Choroid plexus epithelial cell (primary cell): ENCODE results near the gene RTRAF.
A peak's percentile ranks its signal among the peaks of the same experiment; 100 is the strongest.

Experiments used
- DNase-seq: peaks from one replicate; pipeline ENCODE4 v3.0.0-alpha.2; 2010; ENCODE audit warnings: low read depth
- H3K4me3 ChIP-seq: 2 replicates; pipeline ENCODE4 v1.5.1; 2011; ENCODE audit warnings: low read depth, mild to moderate bottlenecking, control low read depth, low read length, moderate library complexity
- TF ChIP-seq, protein P1 (sequence below): conservative IDR thresholded peaks from 2 replicates; pipeline ENCODE4 v1.5.1; 2011; ENCODE audit warnings: low read depth, mild to moderate bottlenecking, control low read depth, inconsistent platforms, low read length, moderate library complexity

RTRAF gene

DNA sequence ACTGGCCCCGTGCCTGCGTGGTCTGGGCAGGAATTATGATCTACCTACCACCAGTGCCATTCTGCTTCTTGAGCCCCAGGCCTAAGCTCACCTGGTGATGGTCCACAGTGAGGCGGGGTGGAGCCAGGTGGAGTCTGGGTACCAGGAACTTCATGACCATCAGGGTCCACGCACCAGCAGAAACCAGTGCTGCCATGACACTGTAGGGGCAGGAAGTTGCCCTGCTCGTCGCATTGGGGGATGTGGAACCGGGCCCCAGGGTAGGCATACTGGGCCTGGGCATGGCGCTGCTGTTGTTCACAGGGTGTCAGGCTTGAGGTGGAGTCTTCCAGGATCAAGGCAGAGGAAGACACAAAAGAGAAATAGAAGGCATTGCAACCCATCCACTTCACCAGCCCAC is 29.6 kb downstream of the RTRAF start:
- no peak overlapping the region for H3K4me3 ChIP-seq
- no peak for DNase-seq
- TF ChIP-seq, protein P1, sequence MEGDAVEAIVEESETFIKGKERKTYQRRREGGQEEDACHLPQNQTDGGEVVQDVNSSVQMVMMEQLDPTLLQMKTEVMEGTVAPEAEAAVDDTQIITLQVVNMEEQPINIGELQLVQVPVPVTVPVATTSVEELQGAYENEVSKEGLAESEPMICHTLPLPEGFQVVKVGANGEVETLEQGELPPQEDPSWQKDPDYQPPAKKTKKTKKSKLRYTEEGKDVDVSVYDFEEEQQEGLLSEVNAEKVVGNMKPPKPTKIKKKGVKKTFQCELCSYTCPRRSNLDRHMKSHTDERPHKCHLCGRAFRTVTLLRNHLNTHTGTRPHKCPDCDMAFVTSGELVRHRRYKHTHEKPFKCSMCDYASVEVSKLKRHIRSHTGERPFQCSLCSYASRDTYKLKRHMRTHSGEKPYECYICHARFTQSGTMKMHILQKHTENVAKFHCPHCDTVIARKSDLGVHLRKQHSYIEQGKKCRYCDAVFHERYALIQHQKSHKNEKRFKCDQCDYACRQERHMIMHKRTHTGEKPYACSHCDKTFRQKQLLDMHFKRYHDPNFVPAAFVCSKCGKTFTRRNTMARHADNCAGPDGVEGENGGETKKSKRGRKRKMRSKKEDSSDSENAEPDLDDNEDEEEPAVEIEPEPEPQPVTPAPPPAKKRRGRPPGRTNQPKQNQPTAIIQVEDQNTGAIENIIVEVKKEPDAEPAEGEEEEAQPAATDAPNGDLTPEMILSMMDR = no peak

- no peak for DNase-seq
- H3K4me3 ChIP-seq = no peak overlapping the region
- TF ChIP-seq, protein P1 = no peak
Measured at GRCh38 chr14:52020161-52020714, 30.9 kb downstream of the RTRAF start.

DNA sequence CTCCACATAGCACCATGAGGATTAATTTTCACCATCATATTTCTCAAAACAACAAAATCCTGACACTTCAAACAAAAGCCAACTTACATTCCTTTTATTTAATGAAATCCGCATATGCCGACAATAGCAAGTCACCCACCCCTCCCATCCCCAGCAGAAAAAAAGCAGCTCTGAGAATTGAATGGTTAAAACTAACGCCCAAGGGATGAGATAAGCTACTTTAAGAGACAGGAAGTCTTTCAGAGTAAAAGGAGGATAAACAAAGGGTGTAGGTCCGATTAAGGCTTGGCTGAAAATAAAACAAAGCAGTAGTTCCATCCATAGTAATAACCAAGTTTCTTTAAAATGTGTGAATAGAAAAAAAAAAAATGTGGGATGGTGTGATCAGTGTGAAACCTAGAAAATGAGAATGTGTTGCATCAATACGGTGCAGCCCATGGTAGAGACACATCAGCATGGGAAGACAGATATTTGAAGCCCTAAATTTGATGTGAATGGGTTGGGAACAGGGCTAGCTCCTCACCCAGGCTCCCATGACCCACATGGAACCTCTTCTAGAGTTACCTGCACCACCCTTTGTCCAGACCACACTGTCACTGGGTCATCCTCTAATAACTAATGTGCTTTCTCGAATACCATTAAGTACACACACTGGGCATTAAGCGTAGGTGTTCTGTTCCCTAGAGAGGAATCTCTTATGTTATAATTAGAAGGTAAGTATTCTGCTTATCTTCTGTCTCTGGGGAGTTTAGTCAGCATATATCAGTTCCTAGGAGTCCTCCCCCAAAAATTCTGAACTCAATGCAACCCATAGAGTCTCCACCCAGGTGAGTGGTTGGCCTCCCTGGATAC is 31.7 kb downstream of the RTRAF start:
- DNase-seq = peak; percentile 63
- TF ChIP-seq, protein P1 = no peak
- no peak overlapping the region for H3K4me3 ChIP-seq

GRCh38 chr14:52021957-52022600 is 32.7 kb downstream of the RTRAF start:
- DNase-seq = no peak
- TF ChIP-seq, protein P1 = no peak
- no peak overlapping the region for H3K4me3 ChIP-seq

DNA sequence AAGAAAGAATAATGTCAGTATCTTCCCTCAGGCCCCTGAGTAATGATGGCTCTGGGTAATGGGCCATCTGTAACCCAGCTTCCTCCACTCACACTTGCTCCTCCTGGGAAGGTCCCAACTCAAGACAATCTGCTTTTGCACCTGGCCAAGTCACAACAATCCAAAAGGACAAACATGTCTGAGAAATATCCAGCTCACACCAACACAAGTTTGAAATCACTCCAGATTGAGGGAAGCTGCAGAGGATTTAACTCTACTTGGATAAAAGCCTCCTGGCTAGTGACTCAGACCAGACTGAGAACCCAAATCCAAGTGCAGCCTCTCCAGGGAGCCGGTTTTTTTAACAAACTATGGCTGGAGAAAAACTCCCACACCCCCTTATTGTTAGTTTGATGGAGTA is 34.2 kb downstream of the RTRAF start:
- DNase-seq = peak; percentile 81
- TF ChIP-seq, protein P1 = no peak
- H3K4me3 ChIP-seq = no peak overlapping the region

DNA sequence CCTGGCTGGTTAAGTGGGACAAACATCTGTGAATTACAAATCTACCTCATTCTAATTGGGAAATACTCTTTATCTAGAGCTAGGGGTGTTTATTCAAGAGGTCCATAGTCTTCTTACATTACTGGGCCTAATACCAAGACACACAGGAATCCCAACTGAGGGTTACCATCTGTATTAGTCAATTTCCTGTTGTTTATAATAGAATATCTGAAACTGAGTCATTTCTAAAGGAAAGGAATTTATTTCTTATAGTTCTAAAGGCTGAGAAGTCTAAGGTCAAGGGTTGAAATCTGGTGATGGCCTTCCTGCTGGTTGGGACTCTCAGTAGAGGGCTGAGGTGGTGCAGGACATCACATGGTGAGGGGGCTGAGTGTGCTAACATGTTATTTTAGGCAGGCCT is 36.0 kb downstream of the RTRAF start:
- no peak overlapping the region for H3K4me3 ChIP-seq
- peak; percentile 98 for DNase-seq
- TF ChIP-seq, protein P1 = no peak
